Measurements from ENCODE around the gene NUDT8.

- no peak for TF ChIP-seq CTCF (conservative IDR thresholded peaks at IDR 0.05)
- TF ChIP-seq ZFX (IDR thresholded peaks at IDR 0.05) = no peak
These were observed 43.8 kb downstream of the NUDT8 start for GRCh38 chr11:67585911-67586310.

Measured in C4-2B (cell line).